ENCODE measurements around the gene EN2.
A peak's percentile ranks its signal among the peaks of the same experiment; 100 is the strongest.

Gene EN2

DNA sequence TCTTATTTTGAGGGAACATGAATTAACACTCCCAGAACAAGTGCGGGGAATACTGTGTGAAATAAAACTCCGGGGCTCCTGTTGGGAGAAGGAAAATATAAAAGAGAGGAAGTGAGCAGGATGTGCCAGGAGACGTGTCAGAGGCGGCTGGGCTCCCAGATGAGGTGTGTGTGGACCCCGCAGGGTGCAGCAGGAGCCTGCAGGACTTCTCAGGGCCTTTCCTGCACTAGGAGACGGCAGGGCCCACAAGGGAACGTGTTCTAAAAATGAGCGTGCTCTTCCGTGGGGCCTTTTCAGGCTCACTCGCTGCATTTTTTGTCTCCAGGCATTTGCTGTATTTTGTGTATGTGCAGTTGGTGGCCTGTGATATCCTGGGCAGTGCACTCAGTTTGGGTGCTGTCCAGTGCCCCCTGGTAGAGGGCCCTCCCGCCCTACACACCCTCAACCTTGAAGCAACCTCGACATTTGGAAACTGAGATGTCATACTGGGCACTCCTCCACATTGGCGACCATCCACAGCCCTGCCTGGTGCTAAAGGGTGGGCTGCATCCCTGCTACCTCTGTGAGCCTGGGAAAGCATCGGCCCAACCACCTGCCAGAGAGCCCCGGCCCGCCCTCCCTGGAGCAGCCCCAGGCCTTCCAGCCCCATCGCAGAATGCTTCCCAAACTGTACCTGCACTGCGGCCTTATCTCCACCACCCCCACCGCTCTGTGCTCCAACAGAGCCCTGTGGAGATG is 35.2 kb upstream of the EN2 start:
- no peak for DNase-seq (ENCODE audit: low read depth)
- TF ChIP-seq, protein P1, sequence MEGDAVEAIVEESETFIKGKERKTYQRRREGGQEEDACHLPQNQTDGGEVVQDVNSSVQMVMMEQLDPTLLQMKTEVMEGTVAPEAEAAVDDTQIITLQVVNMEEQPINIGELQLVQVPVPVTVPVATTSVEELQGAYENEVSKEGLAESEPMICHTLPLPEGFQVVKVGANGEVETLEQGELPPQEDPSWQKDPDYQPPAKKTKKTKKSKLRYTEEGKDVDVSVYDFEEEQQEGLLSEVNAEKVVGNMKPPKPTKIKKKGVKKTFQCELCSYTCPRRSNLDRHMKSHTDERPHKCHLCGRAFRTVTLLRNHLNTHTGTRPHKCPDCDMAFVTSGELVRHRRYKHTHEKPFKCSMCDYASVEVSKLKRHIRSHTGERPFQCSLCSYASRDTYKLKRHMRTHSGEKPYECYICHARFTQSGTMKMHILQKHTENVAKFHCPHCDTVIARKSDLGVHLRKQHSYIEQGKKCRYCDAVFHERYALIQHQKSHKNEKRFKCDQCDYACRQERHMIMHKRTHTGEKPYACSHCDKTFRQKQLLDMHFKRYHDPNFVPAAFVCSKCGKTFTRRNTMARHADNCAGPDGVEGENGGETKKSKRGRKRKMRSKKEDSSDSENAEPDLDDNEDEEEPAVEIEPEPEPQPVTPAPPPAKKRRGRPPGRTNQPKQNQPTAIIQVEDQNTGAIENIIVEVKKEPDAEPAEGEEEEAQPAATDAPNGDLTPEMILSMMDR (conservative IDR thresholded peaks at IDR 0.05; ENCODE audit: low read depth, low read length), result no peak

DNA sequence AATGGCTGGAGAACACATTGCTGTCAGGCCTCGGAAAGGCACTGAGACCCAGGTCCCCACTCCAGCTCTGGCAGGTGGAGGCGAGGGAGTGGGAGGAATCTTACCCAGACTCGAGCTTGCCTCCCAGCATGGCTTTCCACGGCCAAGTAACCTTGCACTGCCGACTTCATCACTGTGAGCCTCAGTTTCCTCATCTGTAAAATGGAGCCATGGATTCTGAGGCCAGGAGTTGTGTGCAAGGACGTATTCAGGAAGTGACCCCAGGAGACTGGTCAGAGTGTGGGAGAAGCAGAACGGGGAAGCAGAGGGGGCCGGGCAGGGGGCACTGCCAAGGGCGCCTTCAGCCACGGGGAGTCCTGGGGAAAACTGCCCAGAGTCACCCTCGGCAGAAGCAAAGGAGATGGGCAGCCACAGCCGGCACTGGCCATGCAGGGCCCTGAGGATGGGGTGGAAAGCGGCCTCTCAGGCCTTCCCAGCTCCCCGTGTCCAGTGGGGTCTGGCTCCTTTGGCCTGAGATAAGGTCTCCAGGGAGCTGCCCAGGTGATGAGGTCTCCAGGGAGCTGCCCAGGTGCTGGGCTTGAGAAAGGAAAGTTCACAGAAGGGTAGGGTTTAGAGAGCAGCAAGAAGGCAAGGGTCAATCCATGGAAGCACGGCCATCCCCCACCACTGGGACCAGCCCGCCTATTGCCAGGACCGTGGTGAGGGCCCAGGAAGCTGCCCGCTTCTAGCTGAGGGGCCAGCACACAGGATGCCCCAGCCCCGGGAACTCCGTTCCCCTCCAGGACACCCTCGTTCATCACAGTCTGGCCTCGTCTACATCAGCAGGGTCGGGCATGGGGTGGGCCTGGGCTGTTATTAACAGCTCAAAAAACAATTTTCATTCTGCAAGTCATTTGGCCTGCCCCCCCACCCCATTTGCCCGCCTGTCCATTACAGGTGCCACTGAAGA is 34.3 kb upstream of the EN2 start:
- TF ChIP-seq, protein P1 (conservative IDR thresholded peaks at IDR 0.05; ENCODE audit: low read depth, low read length), result no peak
- no peak for DNase-seq (ENCODE audit: low read depth)
- H3K4me3 ChIP-seq (ENCODE audit: low read depth, low read length), result no peak overlapping the region

More for the DNA sequence above, 35.2 kb upstream of the EN2 start:
- no peak overlapping the region for H3K4me3 ChIP-seq (ENCODE audit: low read depth, low read length)

DNA sequence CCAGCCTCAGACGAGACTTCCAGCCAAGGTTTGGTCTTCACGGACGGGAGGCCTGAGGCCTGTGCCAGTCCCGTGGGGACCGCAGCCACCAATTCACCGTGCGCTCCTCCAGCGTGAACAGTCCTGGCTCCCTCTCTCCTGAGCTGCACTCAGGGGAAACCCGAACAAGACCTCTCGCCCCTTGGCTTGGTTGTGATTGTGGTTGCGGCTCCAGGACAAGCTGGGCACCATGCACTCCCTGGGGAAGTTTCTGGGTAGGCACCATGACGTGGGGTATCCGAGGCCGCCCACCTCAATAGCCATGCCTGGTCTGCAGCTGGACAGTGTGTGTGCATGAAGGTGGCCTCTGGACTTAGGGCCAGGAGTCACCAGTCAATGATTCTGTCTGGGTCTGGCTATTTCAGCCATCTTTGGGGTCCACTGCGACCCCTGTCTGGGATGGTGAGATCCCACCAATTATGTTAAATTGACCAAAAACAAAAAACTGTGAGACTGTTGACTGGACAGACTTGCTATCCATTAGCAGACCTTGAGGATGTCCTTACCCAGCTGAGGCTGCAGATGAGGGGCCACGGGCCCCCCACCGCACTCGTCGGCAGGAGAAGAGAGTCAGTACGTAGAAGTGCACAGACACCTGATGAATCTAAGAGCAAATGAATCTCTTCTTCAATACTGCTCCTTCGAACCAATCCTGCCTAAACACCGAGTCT is 33.5 kb upstream of the EN2 start:
- DNase-seq (ENCODE audit: low read depth), result no peak
- TF ChIP-seq, protein P1 (conservative IDR thresholded peaks at IDR 0.05; ENCODE audit: low read depth, low read length), result no peak
- H3K4me3 ChIP-seq (ENCODE audit: low read depth, low read length), result no peak overlapping the region

DNA sequence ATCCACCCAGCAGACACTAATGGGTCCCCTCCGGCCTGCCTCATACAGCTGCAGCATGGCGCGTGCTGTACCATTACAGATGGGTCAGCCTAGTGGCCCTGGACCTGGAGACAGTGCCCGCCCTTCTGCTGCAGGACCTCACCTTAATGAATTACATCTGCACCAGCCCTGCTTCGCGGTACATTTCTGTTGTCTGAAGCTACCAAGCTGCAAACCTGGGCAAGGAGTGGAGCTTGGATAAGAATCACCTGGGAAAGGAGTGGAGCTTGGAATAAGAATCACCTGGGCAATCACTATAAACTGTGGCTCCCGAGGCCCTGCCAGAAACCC is 33.0 kb upstream of the EN2 start:
- no peak overlapping the region for H3K4me3 ChIP-seq (ENCODE audit: low read depth, low read length)
- no peak for DNase-seq (ENCODE audit: low read depth)
- TF ChIP-seq, protein P1 (conservative IDR thresholded peaks at IDR 0.05; ENCODE audit: low read depth, low read length), result no peak

DNA sequence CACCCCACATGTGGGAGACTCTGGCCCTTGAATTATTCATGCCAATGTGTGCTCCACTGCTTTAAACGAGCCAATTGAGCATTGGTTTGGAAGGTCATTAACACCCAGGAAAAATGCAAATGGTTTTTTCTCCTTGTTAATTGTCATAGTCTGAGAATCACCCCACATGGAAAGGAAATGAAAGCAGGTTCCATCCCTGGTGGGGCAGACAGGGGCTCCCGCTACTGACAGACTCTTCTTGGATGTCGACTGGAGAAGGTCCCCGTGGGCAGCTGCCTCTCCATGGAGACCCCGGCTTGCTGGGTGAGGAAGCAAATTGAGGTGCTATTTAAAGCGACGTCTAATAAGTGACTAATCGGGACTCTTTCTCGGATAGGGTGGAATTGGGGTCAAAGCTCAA is 32.0 kb upstream of the EN2 start:
- no peak for DNase-seq (ENCODE audit: low read depth)
- TF ChIP-seq, protein P1 (conservative IDR thresholded peaks at IDR 0.05; ENCODE audit: low read depth, low read length), result no peak
- no peak overlapping the region for H3K4me3 ChIP-seq (ENCODE audit: low read depth, low read length)

DNA sequence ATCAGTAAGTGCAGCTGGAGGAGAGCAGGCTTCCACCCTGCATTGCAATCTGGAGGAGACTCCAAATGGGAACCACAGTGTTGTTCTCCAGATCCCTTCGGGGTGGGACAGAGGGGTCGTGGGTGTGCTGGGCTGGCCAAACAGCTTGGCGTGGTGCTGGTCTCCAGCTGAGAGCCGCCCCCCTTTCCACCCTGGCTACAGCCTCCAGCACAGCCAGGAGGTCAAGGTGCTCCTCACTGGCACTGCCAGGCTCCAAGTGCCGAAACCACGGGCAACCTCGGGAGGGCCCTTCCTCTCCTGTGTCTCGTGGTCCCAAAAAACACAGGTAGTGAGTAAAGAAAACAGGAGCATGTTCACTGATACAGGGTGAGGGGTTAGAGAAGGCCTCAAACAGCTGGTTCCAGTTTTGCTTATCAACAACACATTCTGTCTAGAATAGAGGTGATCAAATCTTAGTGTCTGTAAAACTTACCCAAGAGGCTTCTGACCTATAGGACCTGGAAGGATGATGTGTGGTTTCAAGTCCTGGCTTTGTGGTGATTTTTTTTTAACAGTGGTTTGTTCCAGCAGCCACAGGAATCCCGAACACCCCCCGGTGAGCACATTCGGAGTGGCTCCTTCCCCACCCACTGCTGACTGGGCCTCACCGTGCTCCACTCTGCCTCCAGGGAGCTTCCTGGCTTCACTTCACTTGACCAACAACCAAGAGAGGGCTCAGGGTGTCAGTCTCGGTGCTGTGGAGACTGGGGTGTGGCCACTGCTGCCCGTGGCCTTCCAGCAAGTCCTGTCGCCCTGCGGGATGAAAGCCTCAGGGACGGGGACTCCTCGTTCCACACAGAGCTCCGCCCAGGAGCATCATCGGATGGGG is 31.2 kb upstream of the EN2 start:
- peak; percentile 5 for DNase-seq (ENCODE audit: low read depth)
- TF ChIP-seq, protein P1 (conservative IDR thresholded peaks at IDR 0.05; ENCODE audit: low read depth, low read length), result no peak
- no peak overlapping the region for H3K4me3 ChIP-seq (ENCODE audit: low read depth, low read length)
